Heart right ventricle (tissue), 16 donors: Measurements from ENCODE around the gene MDM2. TPM values are rescaled to one million over a fixed set of nuclear protein-coding genes. Genes with fewer than 3 reads are reported as not detected.

Experiments
- ATAC-seq, 8 donors: fragments of 200-7000 bp; cut with Tn5 transposase; one replicate each; pipeline ENCODE4 v1.9.1; 2020; ENCODE audit warnings: mild to moderate bottlenecking in 8 of 8, moderate library complexity in 8 of 8, moderate number of reproducible peaks in 1 of 8
- DNase-seq, 2 donors: peaks; one replicate each; pipeline ENCODE4 v3.0.0-alpha.2; 2020
- H3K27ac ChIP-seq, 10 donors: fragments of 200-600 bp; sonication (generic) in 2 of 10; one replicate each; pipeline versions ENCODE4 v1.5.0 to v1.8.0; 2020 to 2022; ENCODE audit warnings: mild to moderate bottlenecking in 3 of 10
- H3K27me3 ChIP-seq, 7 donors: fragments of 200-600 bp; one replicate each; pipeline ENCODE4 v1.8.0; 2021 to 2022; ENCODE audit warnings: mild to moderate bottlenecking in 2 of 7
- H3K36me3 ChIP-seq, 9 donors: fragments of 200-600 bp; sonication (generic) in 1 of 9; one replicate each; pipeline versions ENCODE4 v1.5.0 to v1.8.0; 2020 to 2022; ENCODE audit warnings: mild to moderate bottlenecking in 2 of 9
- H3K4me1 ChIP-seq, 9 donors: fragments of 200-600 bp; sonication (generic) in 1 of 9; one replicate each; pipeline versions ENCODE4 v1.5.0 to v1.8.0; 2020 to 2022; ENCODE audit warnings: mild to moderate bottlenecking in 4 of 9
- H3K4me3 ChIP-seq, 10 donors: fragments of 200-600 bp; sonication (generic) in 2 of 10; one replicate each; pipeline versions ENCODE4 v1.5.0 to v1.8.0; 2020 to 2022; ENCODE audit warnings: mild to moderate bottlenecking in 7 of 10, moderate library complexity in 2 of 10
- H3K9me3 ChIP-seq, 11 donors: fragments of 200-600 bp in 10 of 11; sonication (generic) in 2 of 11; one replicate each; pipeline versions ENCODE4 v1.5.0 to v1.8.0; 2013 to 2022; ENCODE audit warnings: mild to moderate bottlenecking in 2 of 11, control low read depth in 1 of 11, moderate library complexity in 1 of 11
- CTCF ChIP-seq, 9 donors: fragments of 200-600 bp; sonication (generic) in 2 of 9; IDR thresholded peaks; one replicate each; pipeline versions ENCODE4 v1.5.0 to v1.8.0; 2021 to 2022; ENCODE audit warnings: antibody characterized with exemption in 9 of 9, mild to moderate bottlenecking in 5 of 9, moderate library complexity in 1 of 9
- WGBS, 2 donors: extraction: QIAGEN DNeasy Blood & Tissue Kit; methylation state at CpG; one replicate each; pipeline ENCODE4 v1.1.7; 2013; ENCODE audit warnings: inconsistent platforms in 1 of 2; 5-methylcytosine and 5-hydroxymethylcytosine counted together
- intact Hi-C, 10 donors: fragments of 100-400 bp; cut with DNase I; formaldehyde crosslinking; loops; one replicate each; pipeline versions ENCODE4 v1.11.1 to v1.14.2; 2022
- polyA plus RNA-seq, 2 donors: library from polyadenylated mRNA; stranded (reverse); fragments of 200-250 nt; gene quantifications; one replicate each; pipeline ENCODE4 v1.2.3, GENCODE V29; 2013
- total RNA-seq, 10 donors: library from RNA; stranded (reverse); fragmentation: NEBNext Ultra II Directional in 3 of 10; extraction: Animal tissue kit (Norgen Biotek cat#: 25700) in 3 of 10; gene quantifications; one replicate each; pipeline versions ENCODE4 v1.2.1 to v1.2.4, GENCODE V29; 2021 to 2023
- donor health status: Arrhythmogenic right ventricular cardiomyopathy.
- donor health status: ischemic (EF 13 %, LVEDD 7.1; RV severe dilation, severe dysfunction).
- donor health status: healthy with polysubstance abuse.
- donor health status: DM: no; HTN: yes; CAD: no.
- donor health status: DM: no; HTN: no; CAD: no.
- donor health status: ischemic (EF 25% LVEDD 6.9; RV normal size, moderate dysfunction).
- donor health status: ischemic (EF 25% LVEDD 5.7; RV mildly dilated, moderate dysfunction).
- donor health status: healthy.
- donor health status: DM: yes; HTN: yes; CAD: no.
- donor health status: Ischemic cardiomyopathy.
- donor health status: ischemic (EF 35%, LVEDD 5.7; RV mildly dilated, moderate dysfunction).
- donor health status: nonischemic (EF 11% LVEDD 7.7; RV severe dilation, severe dysfunction).
- donor health status: DM: yes; HTN: yes; CAD: no.
- donor health status: PGD.
- donor health status: ischemic (EF 29% LVEDD 5.4; RV normal size, mild dysfunction).
- donor health status: nonischemic (EF 23%, LVEDD 6.1; RV moderate dilation, normal function).

MDM2 gene
- total and polyA plus RNA-seq, 12 donors: 15.9 to 95.5 (median 47.1) TPM

GRCh38 chr12:68761901-68762630 is 45.9 kb upstream of the MDM2 start:
- no peak for DNase-seq
- intact Hi-C loops: no loop called here
- no peaks in the 10 kb centered on the region for H3K4me1 ChIP-seq
- H3K27me3 ChIP-seq: no peaks in the 10 kb centered on the region
- no peaks in the 10 kb centered on the region for H3K9me3 ChIP-seq
- no peak overlapping the region for H3K27ac ChIP-seq
- TF ChIP-seq CTCF (IDR thresholded peaks at IDR 0.05): no peak
- ATAC-seq: no peak
- H3K36me3 ChIP-seq: peaks cover 0 to 92% (median 11%) of the 10 kb centered on the region in 9 donors
- H3K4me3 ChIP-seq: no peak overlapping the region
- 84 to 89% methylated on average over 8 of the region's 8 CpGs for WGBS, 2 donors

- Histone ChIP-seq H3K27me3 (no peaks in the 10 kb centered on the region), H3K27ac (no peak overlapping the region), H3K4me1 (no peaks in the 10 kb centered on the region), H3K4me3 (no peak overlapping the region), H3K36me3 (peaks cover 0 to 91% (median 11%) of the 10 kb centered on the region in 9 donors), H3K9me3 (no peaks in the 10 kb centered on the region)
- intact Hi-C loops: no loop called here
- 96% methylated on average over 3 of the region's 3 CpGs for WGBS, 2 donors
- DNase-seq (no peak), ATAC-seq (no peak)
- no peak for TF ChIP-seq CTCF (IDR thresholded peaks at IDR 0.05)
Observed at GRCh38 chr12:68762691-68763090, 45.3 kb upstream of the MDM2 start.

- no peak for DNase-seq
- H3K4me3 ChIP-seq: no peak overlapping the region
- peaks cover 0 to 70% (median 8%) of the 10 kb centered on the region in 9 donors for H3K36me3 ChIP-seq
- no peaks in the 10 kb centered on the region for H3K9me3 ChIP-seq
- no peaks in the 10 kb centered on the region for H3K4me1 ChIP-seq
- H3K27ac ChIP-seq: no peak overlapping the region
- WGBS, 2 donors: 97 to 100% methylated on average over 1 of the region's 1 CpG
- no peak for TF ChIP-seq CTCF (IDR thresholded peaks at IDR 0.05)
- no peaks in the 10 kb centered on the region for H3K27me3 ChIP-seq
- intact Hi-C loops: no loop called here
- no peak for ATAC-seq
Observed at GRCh38 chr12:68765696-68766095, 42.3 kb upstream of the MDM2 start.

GRCh38 chr12:68766646-68767045 is 41.3 kb upstream of the MDM2 start:
- H3K27ac ChIP-seq: no peak overlapping the region
- no peaks in the 10 kb centered on the region for H3K4me1 ChIP-seq
- H3K4me3 ChIP-seq: no peak overlapping the region
- no peaks in the 10 kb centered on the region for H3K9me3 ChIP-seq
- no peak for DNase-seq
- no peaks in the 10 kb centered on the region for H3K27me3 ChIP-seq
- peaks cover 0 to 61% (median 8%) of the 10 kb centered on the region in 9 donors for H3K36me3 ChIP-seq
- ATAC-seq: no peak
- WGBS, 2 donors: 90 to 93% methylated on average over 2 of the region's 2 CpGs
- TF ChIP-seq CTCF (IDR thresholded peaks at IDR 0.05): no peak
- intact Hi-C loops: no loop called here
